CD1c-positive myeloid dendritic cell (primary cell): ENCODE results near the gene CTAGE4.
"Not testable (repeated sequence)": the region's sequence is repeated elsewhere in the genome, so short reads cannot be mapped to it uniquely, and the experiment has no call there.

Experiments used
- DNase-seq: peaks from one replicate; pipeline ENCODE4 v3.0.0-alpha.2; 2016; ENCODE audit errors: extremely low spot score

The CTAGE4 gene

DNA sequence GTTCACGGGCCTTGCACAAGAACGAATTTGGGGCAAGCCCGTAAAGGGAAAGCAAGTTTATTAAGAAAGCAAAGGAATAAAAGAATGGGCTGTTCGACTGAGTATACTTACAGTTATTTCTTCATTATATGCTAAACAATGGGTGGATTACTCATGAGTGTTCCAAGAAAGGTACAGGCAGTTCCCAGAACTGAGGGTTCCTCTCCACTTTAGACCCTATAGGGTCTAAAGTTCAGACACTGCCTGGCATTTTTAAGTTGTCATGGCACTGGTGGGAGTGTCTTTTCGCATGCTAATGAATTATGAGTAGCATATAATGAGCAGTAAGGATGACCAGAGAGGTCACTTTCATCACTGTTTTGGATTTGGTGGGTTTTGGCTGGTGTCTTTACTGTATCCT is 22.0 kb downstream of the CTAGE4 start:
- DNase-seq: not testable (repeated sequence)

DNA sequence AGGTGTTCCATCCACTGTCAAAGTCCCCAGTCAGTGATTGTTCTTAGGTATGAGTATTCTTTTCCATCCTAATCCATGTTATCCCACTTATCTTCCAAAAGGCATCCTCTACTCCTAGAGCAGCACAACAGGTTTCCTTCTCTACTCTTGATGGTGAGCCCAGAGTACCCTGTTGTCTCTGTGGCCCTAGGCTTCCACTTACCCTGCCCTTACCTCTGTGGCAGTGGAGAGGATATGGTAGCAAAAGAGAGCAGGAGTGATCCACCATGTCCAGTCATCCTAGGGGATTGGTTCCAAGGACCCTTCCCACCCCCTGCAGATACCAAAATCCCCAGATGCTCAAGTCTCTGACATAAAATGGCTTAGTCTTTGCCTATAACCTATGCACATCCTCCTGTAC is 33.9 kb downstream of the CTAGE4 start:
- DNase-seq: not testable (repeated sequence)

DNA sequence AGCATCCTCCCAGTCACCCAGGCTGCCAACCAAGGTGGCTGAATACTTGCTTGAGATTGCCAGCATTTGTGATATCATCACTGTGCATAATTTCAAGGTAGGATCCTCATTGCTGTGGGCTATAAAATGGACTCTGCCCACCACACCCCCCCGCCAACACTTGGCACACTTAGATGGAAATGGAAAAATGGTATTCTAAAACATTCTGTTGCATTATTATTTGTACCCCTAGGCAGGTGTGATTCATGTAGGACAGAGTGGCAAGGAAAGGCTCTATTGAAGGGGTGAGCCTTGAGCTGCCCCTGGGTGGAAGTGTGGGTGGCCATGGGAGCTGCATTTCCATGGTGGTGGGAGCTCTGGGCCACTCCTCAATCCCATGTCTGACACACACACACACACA is 35.3 kb downstream of the CTAGE4 start:
- DNase-seq: peak; percentile 0

DNA sequence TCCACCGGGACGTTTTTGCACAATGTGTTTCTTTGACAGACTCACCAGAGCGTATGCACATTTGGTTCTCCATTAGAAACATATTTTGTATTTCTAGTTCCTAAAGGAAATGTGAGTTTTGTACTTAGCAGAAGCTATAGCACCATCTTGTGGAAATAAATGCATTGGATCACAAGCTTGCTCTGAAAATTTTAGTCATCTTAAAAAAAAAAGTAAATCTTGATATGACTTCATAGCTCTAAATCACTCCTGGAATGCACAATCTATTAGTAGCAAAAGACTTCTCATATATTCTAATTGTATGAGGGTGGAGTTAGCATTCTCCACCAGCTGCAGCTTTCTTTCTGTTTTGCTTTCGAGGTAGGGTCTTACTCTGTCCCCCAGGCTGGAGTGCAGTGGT is 35.9 kb downstream of the CTAGE4 start:
- not testable (repeated sequence) for DNase-seq

DNA sequence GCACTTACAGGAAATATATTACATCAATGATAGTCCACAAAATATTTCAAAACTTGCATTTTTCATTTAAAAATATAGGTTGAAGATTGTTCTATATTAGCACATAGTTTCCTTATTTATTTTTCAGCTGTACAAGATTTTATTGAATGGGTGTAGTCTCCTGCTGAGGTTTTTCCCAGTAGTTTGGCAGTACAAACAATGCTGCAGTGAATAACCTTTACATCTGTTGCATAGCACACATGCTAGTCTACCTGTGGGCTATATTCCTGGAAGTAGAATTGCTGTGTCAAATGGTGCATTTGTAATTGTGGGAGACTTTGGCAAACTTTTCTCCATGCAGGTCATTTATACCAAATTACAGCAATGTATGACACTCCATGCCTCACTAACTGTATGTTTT is 37.3 kb downstream of the CTAGE4 start:
- not testable (repeated sequence) for DNase-seq

DNA sequence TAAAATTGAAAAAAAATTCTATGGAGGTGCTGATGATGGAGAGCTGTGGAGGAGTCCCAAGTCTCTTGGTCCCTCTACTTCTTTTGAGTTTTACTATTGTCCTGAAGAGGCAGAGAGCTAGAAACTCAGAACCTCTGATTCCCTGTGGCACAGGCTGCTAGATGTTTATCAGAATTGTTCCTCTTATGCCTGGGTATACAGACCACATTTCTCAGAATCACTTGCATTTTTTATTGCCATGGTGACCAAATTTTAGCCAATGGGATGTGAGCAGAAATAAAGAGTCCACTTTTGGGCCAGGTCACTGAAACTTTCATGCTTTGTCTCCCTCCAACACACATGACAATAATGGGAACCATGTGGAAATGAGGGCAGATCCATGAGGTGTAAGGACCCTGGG is 40.4 kb downstream of the CTAGE4 start:
- DNase-seq: not testable (repeated sequence)

DNA sequence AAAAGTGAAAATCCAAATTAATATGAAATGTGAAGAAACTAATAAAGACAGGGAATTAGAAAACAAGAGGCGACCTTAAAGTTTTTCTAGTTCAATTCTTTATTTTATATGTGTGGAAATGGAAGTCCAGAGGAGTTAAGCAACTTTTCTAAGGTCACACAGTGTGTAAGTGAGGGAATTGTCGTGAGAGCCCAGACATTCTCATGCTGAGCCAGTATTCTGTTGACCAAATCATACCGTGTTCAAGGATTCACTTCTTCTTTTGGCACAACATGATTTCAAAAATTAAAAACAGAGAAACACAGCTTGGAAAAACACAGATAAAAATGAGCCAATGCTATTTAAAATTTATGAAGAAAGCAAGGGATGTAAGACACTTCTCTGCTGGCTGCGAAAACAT is 43.6 kb downstream of the CTAGE4 start:
- DNase-seq: not testable (repeated sequence)

DNA sequence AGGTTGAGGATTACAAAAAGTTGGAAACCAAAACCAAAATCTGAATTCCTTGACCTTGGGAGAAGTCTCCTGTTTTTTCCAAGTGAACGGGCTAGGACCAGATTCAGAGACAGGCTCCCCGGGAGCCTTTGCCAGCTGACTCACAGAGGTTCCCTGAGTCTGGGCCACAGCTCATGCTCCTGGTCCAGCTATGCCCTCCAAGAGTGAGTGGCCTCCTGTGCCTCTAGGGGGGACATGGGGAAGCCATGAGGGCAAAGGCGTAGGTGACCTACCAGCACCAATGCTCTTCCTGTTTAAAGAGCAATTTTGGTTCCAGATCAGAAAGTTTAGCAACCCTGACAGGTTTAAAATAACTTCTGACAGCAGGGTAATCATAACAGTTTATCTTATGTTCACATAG is 45.5 kb downstream of the CTAGE4 start:
- DNase-seq: not testable (repeated sequence)

DNA sequence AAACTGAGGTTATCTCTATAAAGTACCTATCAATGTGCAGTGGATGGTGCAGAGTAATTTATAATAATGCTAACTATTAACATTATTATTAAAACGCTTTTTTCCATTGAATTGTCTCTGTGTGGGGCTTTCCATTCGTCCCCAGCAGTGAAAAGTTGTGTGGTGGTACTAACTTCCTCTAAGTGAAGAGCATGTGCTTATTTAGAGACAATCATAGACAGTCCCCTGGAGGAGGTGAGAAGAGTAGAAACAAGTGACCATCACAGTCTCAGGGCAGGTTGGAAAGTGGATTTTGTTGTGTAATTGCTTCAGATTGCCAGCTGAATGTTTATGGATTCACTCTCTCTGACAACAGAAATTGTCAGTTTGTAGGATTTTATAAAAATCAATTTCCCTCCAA is 47.8 kb downstream of the CTAGE4 start:
- not testable (repeated sequence) for DNase-seq

DNA sequence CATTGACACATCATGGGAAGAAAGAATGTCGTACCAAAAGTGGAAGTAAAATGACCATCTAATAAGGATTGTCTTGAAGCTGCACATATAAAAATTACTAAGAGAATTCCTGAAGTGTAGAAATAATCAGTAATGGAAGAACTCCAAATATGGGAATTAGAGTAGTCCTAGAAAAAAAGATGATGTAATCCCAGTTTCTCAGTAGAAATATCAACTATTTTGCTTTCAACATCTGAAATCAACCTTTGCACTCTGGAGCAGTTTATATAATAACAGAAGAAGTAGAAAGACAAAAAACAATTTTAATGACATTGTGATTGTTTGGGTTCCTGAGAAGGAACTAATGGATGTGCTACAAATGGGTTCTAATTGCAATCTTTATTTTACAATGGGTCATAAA is 49.8 kb downstream of the CTAGE4 start:
- DNase-seq: not testable (repeated sequence)
